Astrocyte of the spinal cord (primary cell): ENCODE measurements around the gene SLC9A2.

Experiments used
- DNase-seq: peaks from one replicate; pipeline ENCODE4 v3.0.0; 2011; ENCODE audit warnings: low read depth, low spot score
- H3K4me3 ChIP-seq: 2 replicates; pipeline ENCODE4 v1.5.1; 2011; ENCODE audit warnings: low read depth, mild to moderate bottlenecking, low read length, moderate library complexity
- CTCF ChIP-seq: IDR thresholded peaks from 2 replicates; pipeline ENCODE4 v1.5.1; 2012; ENCODE audit warnings: low read depth, mild to moderate bottlenecking, low read length, inconsistent platforms
- in situ Hi-C: cut with HindIII; loops from 2 replicates; pipeline ENCODE4 v1.10.0; 2017; ENCODE audit warnings: low sequenced_read_pairs

SLC9A2 gene

GRCh38 chr2:102588213-102588939 is 31.0 kb upstream of the SLC9A2 start:
- DNase-seq = no peak
- no peak overlapping the region for H3K4me3 ChIP-seq
- in situ Hi-C loops = no loop called here
- TF ChIP-seq CTCF = no peak

- TF ChIP-seq CTCF = no peak
- no peak for DNase-seq
- no peak overlapping the region for H3K4me3 ChIP-seq
- in situ Hi-C loops = no loop called here
Measured at GRCh38 chr2:102589444-102589843, 29.9 kb upstream of the SLC9A2 start.

GRCh38 chr2:102591491-102592045 is 27.8 kb upstream of the SLC9A2 start:
- in situ Hi-C loops = no loop called here
- H3K4me3 ChIP-seq = no peak overlapping the region
- no peak for TF ChIP-seq CTCF
- DNase-seq = no peak

GRCh38 chr2:102592601-102593000 is 26.8 kb upstream of the SLC9A2 start:
- no peak for DNase-seq
- in situ Hi-C loops = no loop called here
- H3K4me3 ChIP-seq = no peak overlapping the region
- TF ChIP-seq CTCF = peak; percentile 48

GRCh38 chr2:102593516-102593915 is 25.8 kb upstream of the SLC9A2 start:
- no peak for DNase-seq
- in situ Hi-C loops = no loop called here
- no peak overlapping the region for H3K4me3 ChIP-seq
- no peak for TF ChIP-seq CTCF

GRCh38 chr2:102594445-102595016 is 24.8 kb upstream of the SLC9A2 start:
- no peak overlapping the region for H3K4me3 ChIP-seq
- TF ChIP-seq CTCF = no peak
- DNase-seq = no peak
- in situ Hi-C loops = no loop called here
